ENCODE results near the gene SNX13.

The SNX13 gene

DNA sequence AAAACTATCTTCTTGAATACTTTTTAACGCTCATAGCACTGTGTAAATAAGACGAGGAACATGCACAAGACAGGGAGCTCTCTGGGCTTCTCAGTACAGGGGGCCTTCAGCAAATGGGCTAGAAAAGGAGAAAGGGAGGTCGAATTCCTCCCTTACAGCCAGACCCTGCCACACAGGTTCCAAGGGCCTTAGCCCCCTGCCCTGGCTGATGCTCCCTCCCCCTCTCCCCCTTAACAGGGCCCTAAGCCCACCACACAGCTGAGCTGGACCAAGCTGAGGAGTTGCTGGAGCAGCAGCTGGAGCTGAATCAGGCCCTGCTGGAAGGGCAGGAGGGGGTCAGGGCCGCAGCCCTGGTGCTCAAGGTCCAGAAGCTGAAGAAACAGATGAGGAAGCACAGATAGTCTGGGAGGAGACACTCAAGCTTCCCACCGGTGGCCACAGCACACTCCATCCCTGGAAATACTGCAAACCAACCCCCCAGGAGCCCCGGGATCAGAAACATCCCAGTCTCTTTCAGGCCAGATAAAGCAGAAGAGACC lies 153.9 kb downstream of the SNX13 start:
- FAIRE-seq (no peak), DNase-seq (ENCODE audit: insufficient read length, low spot score) (no peak)

DNA sequence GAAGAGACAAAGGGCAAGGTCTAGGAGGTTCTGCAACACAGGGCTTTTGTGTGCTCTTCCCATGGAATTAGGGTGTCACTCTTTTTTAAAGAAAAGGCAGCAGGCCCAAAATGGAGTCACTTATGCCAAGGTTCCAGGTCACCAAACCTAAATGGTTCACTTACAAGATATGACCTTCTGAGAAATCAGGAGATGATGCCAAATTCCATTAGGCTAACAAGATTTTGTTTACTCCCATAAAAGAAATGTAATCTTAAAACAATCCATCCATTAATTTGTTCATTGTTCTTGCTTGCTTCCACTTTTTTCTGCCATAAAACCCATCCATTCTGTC lies 158.1 kb downstream of the SNX13 start:
- DNase-seq (ENCODE audit: insufficient read length, low spot score) (no peak), FAIRE-seq (no peak)
- no peak for TF ChIP-seq POLR2A (IDR thresholded peaks at IDR 0.05; ENCODE audit: low read depth, low read length)

More for the DNA sequence above, 153.9 kb downstream of the SNX13 start:
- no peak for TF ChIP-seq POLR2A (IDR thresholded peaks at IDR 0.05; ENCODE audit: low read depth, low read length)

GRCh38 chr7:17781491-17782215 lies 158.6 kb downstream of the SNX13 start:
- FAIRE-seq (peak; percentile 97), DNase-seq (ENCODE audit: insufficient read length, low spot score) (no peak)
- no peak for TF ChIP-seq POLR2A (IDR thresholded peaks at IDR 0.05; ENCODE audit: low read depth, low read length)

GRCh38 chr7:17779381-17779780 lies 160.9 kb downstream of the SNX13 start:
- FAIRE-seq (peak; percentile 68), DNase-seq (ENCODE audit: insufficient read length, low spot score) (no peak)
- TF ChIP-seq POLR2A (IDR thresholded peaks at IDR 0.05; ENCODE audit: low read depth, low read length), result no peak

GRCh38 chr7:17774716-17775288 lies 165.5 kb downstream of the SNX13 start:
- TF ChIP-seq POLR2A (IDR thresholded peaks at IDR 0.05; ENCODE audit: low read depth, low read length), result no peak
- no peak for DNase-seq (ENCODE audit: insufficient read length, low spot score)
- no peak for FAIRE-seq

DNA sequence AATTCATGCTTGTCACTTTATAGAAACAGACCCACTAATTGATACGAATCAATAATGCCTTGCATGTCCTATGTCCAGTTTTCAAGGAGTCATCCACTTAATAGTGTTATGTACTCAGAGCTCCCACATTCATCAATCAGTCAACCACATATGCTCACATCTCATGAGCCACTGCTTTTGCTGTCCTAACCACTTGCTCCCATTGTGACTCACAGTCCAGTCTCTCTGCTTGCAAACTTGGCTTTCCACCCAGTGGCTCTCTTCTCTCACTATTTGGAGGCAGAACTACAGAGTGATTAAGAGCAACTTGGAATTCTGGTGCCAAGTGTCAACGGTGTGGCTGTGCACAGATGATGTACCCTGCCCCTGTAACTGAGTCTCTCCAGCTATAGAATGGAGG lies 166.0 kb downstream of the SNX13 start:
- peak; percentile 44 for DNase-seq (ENCODE audit: insufficient read length, low spot score)
- peak; percentile 99 for FAIRE-seq
- no peak for TF ChIP-seq POLR2A (IDR thresholded peaks at IDR 0.05; ENCODE audit: low read depth, low read length)

- FAIRE-seq (peak; percentile 64), DNase-seq (ENCODE audit: insufficient read length, low spot score) (peak; percentile 53)
- no peak for TF ChIP-seq POLR2A (IDR thresholded peaks at IDR 0.05; ENCODE audit: low read depth, low read length)
These were observed 167.0 kb downstream of the SNX13 start for GRCh38 chr7:17773289-17773626.

DNA sequence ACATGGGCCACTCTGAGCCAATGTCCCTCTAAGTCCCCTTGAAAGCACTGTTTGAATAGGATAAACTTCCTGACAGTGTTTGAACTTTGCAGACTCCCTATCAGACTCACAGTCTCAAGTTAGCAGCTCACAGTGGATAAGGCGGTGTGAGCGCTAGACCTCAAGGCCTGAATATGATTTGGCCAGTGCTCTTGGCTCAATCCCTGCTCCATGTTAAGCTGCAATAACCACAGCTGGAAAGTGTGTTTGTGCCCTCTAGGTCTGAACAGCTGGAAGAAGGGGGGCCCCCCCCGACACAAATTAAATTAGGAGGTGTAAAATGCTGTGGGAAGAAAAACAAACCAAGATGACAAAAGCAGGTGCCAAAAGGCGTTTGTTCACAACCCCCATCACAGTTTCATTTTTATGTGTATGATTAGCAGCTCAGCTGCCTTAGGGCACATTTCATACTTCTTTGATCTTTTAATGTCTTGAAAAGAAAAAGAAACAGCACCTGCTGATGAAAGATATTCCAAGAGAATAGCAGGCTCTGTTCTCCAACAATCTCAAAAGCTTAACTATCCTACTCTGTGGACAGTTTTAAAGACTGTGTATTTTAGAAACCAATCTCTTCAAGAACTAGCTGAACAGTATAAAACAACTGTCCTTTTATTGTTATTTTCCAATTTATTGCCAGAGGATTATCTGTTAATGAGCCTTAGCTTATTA lies 167.6 kb downstream of the SNX13 start:
- FAIRE-seq (no peak), DNase-seq (ENCODE audit: insufficient read length, low spot score) (no peak)
- TF ChIP-seq POLR2A (IDR thresholded peaks at IDR 0.05; ENCODE audit: low read depth, low read length), result no peak

DNA sequence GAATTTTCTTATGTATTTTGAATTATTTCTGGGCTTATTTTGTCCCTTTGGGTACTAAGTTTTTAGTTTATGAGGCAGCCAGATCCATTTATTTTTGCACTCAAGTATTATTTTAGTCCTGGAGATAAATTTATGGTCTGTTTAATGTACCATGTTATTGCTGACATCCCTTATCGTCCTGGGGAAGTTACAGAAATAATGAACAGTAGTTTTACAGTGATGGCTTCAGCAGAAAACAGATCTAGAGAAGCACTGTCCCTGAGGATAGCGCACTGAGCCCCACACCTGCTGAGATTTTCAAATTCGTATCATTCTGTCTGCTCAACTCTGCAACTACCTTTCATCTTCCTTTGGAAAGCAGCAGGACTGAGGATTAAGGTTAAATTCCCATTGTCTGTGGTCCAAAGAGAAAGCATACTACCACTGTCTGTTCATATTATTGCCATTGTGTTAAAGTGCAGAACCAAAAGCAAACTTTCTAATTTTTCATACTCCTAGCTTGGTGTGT lies 168.3 kb downstream of the SNX13 start:
- DNase-seq (ENCODE audit: insufficient read length, low spot score) (no peak), FAIRE-seq (no peak)
- TF ChIP-seq POLR2A (IDR thresholded peaks at IDR 0.05; ENCODE audit: low read depth, low read length), result no peak

GRCh38 chr7:17770710-17771375 lies 169.5 kb downstream of the SNX13 start:
- no peak for TF ChIP-seq POLR2A (IDR thresholded peaks at IDR 0.05; ENCODE audit: low read depth, low read length)
- FAIRE-seq, result no peak
- DNase-seq (ENCODE audit: insufficient read length, low spot score), result no peak

DNA sequence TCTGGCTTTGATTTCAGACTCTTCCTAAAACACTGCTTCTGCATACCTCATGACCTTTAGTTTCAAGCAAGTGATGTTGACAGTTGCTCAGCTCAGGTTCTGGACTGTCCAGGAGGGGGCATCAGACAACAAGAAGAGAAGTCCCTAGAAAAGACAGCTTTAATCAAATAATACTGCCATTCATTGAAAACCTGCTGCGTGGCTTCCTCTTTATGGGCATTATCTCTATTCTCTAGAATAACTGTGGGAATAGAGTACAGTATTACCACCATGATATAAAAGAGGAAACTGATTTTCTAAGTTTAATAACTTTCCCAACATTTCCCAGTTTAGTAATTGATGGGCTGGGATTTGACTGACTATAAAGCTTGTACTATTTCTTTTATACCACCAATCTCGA lies 170.4 kb downstream of the SNX13 start:
- TF ChIP-seq POLR2A (IDR thresholded peaks at IDR 0.05; ENCODE audit: low read depth, low read length), result no peak
- DNase-seq (ENCODE audit: insufficient read length, low spot score) (peak; percentile 38), FAIRE-seq (peak; percentile 82)

DNA sequence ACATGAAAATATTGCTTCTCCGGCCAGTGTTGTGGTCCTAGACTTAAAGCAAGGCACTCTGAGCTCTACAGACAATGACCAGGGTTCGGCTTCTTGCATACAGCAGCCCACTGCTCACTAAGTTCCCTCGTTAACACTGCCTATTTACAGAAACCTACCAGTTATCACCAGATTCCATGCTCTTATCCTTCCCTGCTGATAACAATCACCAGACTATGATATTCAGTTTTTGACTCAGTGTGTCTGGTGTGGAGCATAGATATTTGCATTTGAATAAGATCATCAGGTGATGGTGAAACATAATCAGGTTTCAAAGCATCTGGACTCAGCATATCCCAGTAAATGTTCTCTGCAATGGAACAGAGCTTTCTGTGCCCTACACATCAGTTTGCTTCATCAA lies 182.3 kb downstream of the SNX13 start:
- FAIRE-seq (no peak), DNase-seq (ENCODE audit: insufficient read length, low spot score) (no peak)
- no peak for TF ChIP-seq POLR2A (IDR thresholded peaks at IDR 0.05; ENCODE audit: low read depth, low read length)

DNA sequence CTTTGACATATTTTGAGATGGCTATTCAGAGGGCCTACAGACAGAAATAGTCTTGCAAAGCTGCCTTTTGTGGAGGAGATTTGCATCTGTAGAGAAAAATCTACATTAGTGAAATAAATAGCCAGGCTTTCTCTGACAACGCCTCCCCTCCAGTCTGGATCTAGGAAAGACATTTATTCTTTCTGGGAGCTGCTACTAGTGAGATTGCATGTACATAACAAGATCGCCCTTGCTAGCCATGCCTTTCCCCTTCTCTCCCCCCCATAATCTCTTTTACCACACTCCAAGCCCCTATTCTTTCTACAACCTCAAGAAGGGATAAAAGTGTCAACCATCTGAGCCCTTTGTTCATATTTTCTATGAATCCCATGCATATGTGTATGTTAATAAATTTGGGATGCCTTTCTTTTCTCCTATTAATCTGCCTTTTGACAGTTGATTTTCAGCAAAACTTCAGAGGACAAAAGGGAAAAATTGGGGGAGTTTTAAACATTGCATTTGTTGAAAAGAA lies 194.2 kb downstream of the SNX13 start:
- no peak for TF ChIP-seq POLR2A (IDR thresholded peaks at IDR 0.05; ENCODE audit: low read depth, low read length)
- no peak for DNase-seq (ENCODE audit: insufficient read length, low spot score)
- FAIRE-seq, result no peak

GRCh38 chr7:17745610-17746009 lies 194.7 kb downstream of the SNX13 start:
- TF ChIP-seq POLR2A (IDR thresholded peaks at IDR 0.05; ENCODE audit: low read depth, low read length), result no peak
- no peak for FAIRE-seq
- DNase-seq (ENCODE audit: insufficient read length, low spot score), result no peak

All from H54 (cell line).